ENCODE data around the gene PARD3. TPM values are rescaled to one million over a fixed set of nuclear protein-coding genes. Genes with fewer than 3 reads are reported as not detected.

The PARD3 gene
- total RNA-seq, 1 experiment from 2014 or later = 46.3 TPM

DNA sequence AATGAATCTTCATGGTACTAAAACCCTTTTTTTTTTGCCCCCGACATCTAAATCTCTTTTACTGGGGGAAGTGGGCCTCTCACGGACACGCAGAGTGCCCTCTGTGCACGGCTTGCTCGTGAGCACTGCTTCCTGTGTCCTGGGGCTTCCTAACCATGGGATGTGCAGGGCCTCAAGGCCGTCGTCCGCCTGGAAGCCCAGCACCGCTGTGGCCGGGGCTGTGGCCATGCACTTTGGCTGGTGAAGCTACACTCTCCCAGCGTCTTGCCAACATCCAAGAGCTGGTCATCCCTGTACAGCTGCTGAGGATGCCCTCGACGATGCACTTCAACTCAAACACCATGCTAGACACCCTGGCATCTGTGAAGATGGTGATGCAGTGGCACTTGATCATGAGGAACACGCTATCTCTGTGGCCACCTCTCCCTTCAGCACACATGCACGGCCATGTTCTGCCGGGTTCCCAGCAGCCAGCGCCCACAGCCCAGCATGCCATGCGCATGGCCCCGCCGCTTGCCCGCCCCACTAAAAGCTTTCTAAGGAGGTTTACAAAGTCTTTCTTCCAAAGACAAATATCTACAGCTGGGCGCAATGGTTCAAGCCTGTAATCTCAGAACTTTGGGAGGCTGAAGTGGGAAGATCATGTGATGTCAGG lies 326.5 kb downstream of the PARD3 start:
- no peak overlapping the region for H3K27ac ChIP-seq (ENCODE audit: low read depth, low read length)
- no peak for ATAC-seq
- RAD21 ChIA-PET (ENCODE audit: low non-redundant PET in 1 of 2, low total read pairs in 2 of 2, uncharacterized antibody in 2 of 2, unreplicated experiment in 2 of 2) = no interaction called here

More for the DNA sequence above, 326.5 kb downstream of the PARD3 start:
- H3K9me2 ChIP-seq (ENCODE audit: insufficient read depth) = no peaks in the 10 kb centered on the region
- H3K27me3 ChIP-seq (ENCODE audit: insufficient read depth, low read length) = no peaks in the 10 kb centered on the region
- H2AFZ ChIP-seq (ENCODE audit: low read depth, low read length, poor library complexity, severe bottlenecking) = no peak overlapping the region
- peaks cover 2 to 13% of the 10 kb centered on the region in 2 experiments; a peak in 2 of 4 replicates for H3K4me1 ChIP-seq (ENCODE audit: control insufficient read depth in 1 of 2, insufficient read depth in 2 of 2, low read length in 2 of 2)
- ChIA-PET POLR2A (no interaction called here), CTCF (no interaction called here)
- no peaks in the 10 kb centered on the region for H3K9me3 ChIP-seq (ENCODE audit: control insufficient read depth in 1 of 2, insufficient read depth in 1 of 2, low read depth in 1 of 2, low read length in 2 of 2)
- H3K79me2 ChIP-seq (ENCODE audit: insufficient read depth, low read length) = no peaks in the 10 kb centered on the region
- no peak overlapping the region for H3K9ac ChIP-seq (ENCODE audit: low read length)
- intact Hi-C loops (cut with micrococcal nuclease) = no loop called here
- BruUV-seq (replicated peaks) = no TSS peak
- no peak for DNase-seq (ENCODE audit: low read depth, low spot score)
- H3K4me2 ChIP-seq (ENCODE audit: low read length) = no peak overlapping the region
- H3K4me3 ChIP-seq (replicated peaks in 1 of 2; ENCODE audit: low read depth in 1 of 2, low read length in 2 of 2) = no peak overlapping the region
- H4K20me1 ChIP-seq (ENCODE audit: insufficient read depth) = no peaks in the 10 kb centered on the region
- no peaks in the 10 kb centered on the region for H3K36me3 ChIP-seq (ENCODE audit: control insufficient read depth in 1 of 2, insufficient read depth in 2 of 2, low read length in 2 of 2)
- TF ChIP-seq CEBPB (IDR thresholded peaks at IDR 0.05; ENCODE audit: low read depth) = no peak
- TF ChIP-seq, protein P1, sequence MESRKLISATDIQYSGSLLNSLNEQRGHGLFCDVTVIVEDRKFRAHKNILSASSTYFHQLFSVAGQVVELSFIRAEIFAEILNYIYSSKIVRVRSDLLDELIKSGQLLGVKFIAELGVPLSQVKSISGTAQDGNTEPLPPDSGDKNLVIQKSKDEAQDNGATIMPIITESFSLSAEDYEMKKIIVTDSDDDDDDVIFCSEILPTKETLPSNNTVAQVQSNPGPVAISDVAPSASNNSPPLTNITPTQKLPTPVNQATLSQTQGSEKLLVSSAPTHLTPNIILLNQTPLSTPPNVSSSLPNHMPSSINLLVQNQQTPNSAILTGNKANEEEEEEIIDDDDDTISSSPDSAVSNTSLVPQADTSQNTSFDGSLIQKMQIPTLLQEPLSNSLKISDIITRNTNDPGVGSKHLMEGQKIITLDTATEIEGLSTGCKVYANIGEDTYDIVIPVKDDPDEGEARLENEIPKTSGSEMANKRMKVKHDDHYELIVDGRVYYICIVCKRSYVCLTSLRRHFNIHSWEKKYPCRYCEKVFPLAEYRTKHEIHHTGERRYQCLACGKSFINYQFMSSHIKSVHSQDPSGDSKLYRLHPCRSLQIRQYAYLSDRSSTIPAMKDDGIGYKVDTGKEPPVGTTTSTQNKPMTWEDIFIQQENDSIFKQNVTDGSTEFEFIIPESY (IDR thresholded peaks at IDR 0.05; ENCODE audit: extremely low read depth, insufficient replicate concordance, low read length) = no peak
- TF ChIP-seq SP1 (IDR thresholded peaks at IDR 0.05; ENCODE audit: low read depth) = no peak
- TF ChIP-seq EGR1 (IDR thresholded peaks at IDR 0.05; ENCODE audit: low read depth) = no peak
- TF ChIP-seq JUND (IDR thresholded peaks at IDR 0.05) = no peak
- no peak for TF ChIP-seq ZNF274 (IDR thresholded peaks at IDR 0.05; ENCODE audit: low read depth, low read length)
- no peak for TF ChIP-seq POLR2AphosphoS5 (IDR thresholded peaks at IDR 0.05; ENCODE audit: low read depth, low read length)
- TF ChIP-seq ELF1 (IDR thresholded peaks at IDR 0.05; ENCODE audit: borderline replicate concordance, low read depth) = no peak
- no peak for TF ChIP-seq SIN3A (IDR thresholded peaks at IDR 0.05; ENCODE audit: low read depth)
- TF ChIP-seq RAD21 (IDR thresholded peaks at IDR 0.05; ENCODE audit: low read depth) = no peak
- no peak for TF ChIP-seq SRF (IDR thresholded peaks at IDR 0.05; ENCODE audit: low read depth)
- TF ChIP-seq, protein P2, sequence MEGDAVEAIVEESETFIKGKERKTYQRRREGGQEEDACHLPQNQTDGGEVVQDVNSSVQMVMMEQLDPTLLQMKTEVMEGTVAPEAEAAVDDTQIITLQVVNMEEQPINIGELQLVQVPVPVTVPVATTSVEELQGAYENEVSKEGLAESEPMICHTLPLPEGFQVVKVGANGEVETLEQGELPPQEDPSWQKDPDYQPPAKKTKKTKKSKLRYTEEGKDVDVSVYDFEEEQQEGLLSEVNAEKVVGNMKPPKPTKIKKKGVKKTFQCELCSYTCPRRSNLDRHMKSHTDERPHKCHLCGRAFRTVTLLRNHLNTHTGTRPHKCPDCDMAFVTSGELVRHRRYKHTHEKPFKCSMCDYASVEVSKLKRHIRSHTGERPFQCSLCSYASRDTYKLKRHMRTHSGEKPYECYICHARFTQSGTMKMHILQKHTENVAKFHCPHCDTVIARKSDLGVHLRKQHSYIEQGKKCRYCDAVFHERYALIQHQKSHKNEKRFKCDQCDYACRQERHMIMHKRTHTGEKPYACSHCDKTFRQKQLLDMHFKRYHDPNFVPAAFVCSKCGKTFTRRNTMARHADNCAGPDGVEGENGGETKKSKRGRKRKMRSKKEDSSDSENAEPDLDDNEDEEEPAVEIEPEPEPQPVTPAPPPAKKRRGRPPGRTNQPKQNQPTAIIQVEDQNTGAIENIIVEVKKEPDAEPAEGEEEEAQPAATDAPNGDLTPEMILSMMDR (IDR thresholded peaks at IDR 0.05 in 2 of 3, conservative IDR thresholded peaks at IDR 0.05 in 1 of 3; ENCODE audit: borderline replicate concordance in 1 of 3, insufficient read depth in 1 of 3, low read depth in 2 of 3, low read length in 2 of 3) = no peak
- no peak for TF ChIP-seq EZH2 (IDR thresholded peaks at IDR 0.05)
- no peak for TF ChIP-seq EZH2phosphoT487 (IDR thresholded peaks at IDR 0.05; ENCODE audit: borderline replicate concordance)
- TF ChIP-seq CBX3 (IDR thresholded peaks at IDR 0.05; ENCODE audit: low read depth) = no peak
- TF ChIP-seq, protein P3, sequence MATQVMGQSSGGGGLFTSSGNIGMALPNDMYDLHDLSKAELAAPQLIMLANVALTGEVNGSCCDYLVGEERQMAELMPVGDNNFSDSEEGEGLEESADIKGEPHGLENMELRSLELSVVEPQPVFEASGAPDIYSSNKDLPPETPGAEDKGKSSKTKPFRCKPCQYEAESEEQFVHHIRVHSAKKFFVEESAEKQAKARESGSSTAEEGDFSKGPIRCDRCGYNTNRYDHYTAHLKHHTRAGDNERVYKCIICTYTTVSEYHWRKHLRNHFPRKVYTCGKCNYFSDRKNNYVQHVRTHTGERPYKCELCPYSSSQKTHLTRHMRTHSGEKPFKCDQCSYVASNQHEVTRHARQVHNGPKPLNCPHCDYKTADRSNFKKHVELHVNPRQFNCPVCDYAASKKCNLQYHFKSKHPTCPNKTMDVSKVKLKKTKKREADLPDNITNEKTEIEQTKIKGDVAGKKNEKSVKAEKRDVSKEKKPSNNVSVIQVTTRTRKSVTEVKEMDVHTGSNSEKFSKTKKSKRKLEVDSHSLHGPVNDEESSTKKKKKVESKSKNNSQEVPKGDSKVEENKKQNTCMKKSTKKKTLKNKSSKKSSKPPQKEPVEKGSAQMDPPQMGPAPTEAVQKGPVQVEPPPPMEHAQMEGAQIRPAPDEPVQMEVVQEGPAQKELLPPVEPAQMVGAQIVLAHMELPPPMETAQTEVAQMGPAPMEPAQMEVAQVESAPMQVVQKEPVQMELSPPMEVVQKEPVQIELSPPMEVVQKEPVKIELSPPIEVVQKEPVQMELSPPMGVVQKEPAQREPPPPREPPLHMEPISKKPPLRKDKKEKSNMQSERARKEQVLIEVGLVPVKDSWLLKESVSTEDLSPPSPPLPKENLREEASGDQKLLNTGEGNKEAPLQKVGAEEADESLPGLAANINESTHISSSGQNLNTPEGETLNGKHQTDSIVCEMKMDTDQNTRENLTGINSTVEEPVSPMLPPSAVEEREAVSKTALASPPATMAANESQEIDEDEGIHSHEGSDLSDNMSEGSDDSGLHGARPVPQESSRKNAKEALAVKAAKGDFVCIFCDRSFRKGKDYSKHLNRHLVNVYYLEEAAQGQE (IDR thresholded peaks at IDR 0.05; ENCODE audit: low read depth) = no peak
- TF ChIP-seq ZFX (IDR thresholded peaks at IDR 0.05) = no peak
- no peak for TF ChIP-seq POLR2A (IDR thresholded peaks at IDR 0.05; ENCODE audit: borderline replicate concordance, extremely low read depth, insufficient read depth, insufficient read length)
- no peak for TF ChIP-seq TCF7L2 (IDR thresholded peaks at IDR 0.05; ENCODE audit: borderline replicate concordance, extremely low read depth, insufficient read depth, insufficient read length)

Measured in HCT116 (cell line).